Activated CD4-positive, CD25-positive, alpha-beta regulatory T cell treated with anti-CD3 and anti-CD28 coated beads, Interleukin-2, amount 50 U/mL, for 72 hours (primary cell): Measurements from ENCODE around the gene SHC2.
"Not testable (repeated sequence)": the region's sequence is repeated elsewhere in the genome, so short reads cannot be mapped to it uniquely, and the experiment has no call there.

Source experiments
- DNase-seq: peaks from one replicate; pipeline ENCODE4 v3.0.0; 2021

SHC2 gene

GRCh38 chr19:405121-405965 is 55.5 kb downstream of the SHC2 start:
- DNase-seq, result no peak

GRCh38 chr19:403221-404027 is 57.4 kb downstream of the SHC2 start:
- no peak for DNase-seq

GRCh38 chr19:402786-403185 is 58.0 kb downstream of the SHC2 start:
- no peak for DNase-seq

GRCh38 chr19:401866-402511 is 58.8 kb downstream of the SHC2 start:
- no peak for DNase-seq

- DNase-seq, result no peak
Measured at GRCh38 chr19:400976-401865, 59.6 kb downstream of the SHC2 start.

GRCh38 chr19:399370-399769 is 61.5 kb downstream of the SHC2 start:
- no peak for DNase-seq

- no peak for DNase-seq
Measured at GRCh38 chr19:398719-399118, 62.1 kb downstream of the SHC2 start.

- no peak for DNase-seq
Measured at GRCh38 chr19:397941-398706, 62.7 kb downstream of the SHC2 start.

GRCh38 chr19:397321-397720 is 63.5 kb downstream of the SHC2 start:
- no peak for DNase-seq

GRCh38 chr19:395467-395866 is 65.4 kb downstream of the SHC2 start:
- DNase-seq, result no peak

GRCh38 chr19:394857-395256 is 66.0 kb downstream of the SHC2 start:
- not testable (repeated sequence) for DNase-seq

- not testable (repeated sequence) for DNase-seq
Measured at GRCh38 chr19:393560-393959, 67.3 kb downstream of the SHC2 start.

- no peak for DNase-seq
Measured at GRCh38 chr19:392375-392970, 68.4 kb downstream of the SHC2 start.

- no peak for DNase-seq
Measured at GRCh38 chr19:391726-392374, 69.0 kb downstream of the SHC2 start.

GRCh38 chr19:391207-391557 is 69.7 kb downstream of the SHC2 start:
- DNase-seq, result no peak

- DNase-seq, result no peak
Measured at GRCh38 chr19:390386-391206, 70.2 kb downstream of the SHC2 start.

GRCh38 chr19:389935-390289 is 70.9 kb downstream of the SHC2 start:
- no peak for DNase-seq

- no peak for DNase-seq
Measured at GRCh38 chr19:389255-389934, 71.4 kb downstream of the SHC2 start.

- DNase-seq, result no peak
Measured at GRCh38 chr19:388691-389090, 72.1 kb downstream of the SHC2 start.
